HL-60/S4 treated with phorbol 12-myristate 13-acetate at 8.2 ng/mL for 4 days and 3 days (cell line): Measurements from ENCODE around the gene C21orf91.

ENCODE experiments used
- in situ Hi-C: fragments of 300-500 bp; cut with MboI; formaldehyde crosslinking; loops from 2 replicates; pipeline ENCODE4 v1.15.0; 2022; ENCODE audit warnings: low sequenced_read_pairs

Gene C21orf91

DNA sequence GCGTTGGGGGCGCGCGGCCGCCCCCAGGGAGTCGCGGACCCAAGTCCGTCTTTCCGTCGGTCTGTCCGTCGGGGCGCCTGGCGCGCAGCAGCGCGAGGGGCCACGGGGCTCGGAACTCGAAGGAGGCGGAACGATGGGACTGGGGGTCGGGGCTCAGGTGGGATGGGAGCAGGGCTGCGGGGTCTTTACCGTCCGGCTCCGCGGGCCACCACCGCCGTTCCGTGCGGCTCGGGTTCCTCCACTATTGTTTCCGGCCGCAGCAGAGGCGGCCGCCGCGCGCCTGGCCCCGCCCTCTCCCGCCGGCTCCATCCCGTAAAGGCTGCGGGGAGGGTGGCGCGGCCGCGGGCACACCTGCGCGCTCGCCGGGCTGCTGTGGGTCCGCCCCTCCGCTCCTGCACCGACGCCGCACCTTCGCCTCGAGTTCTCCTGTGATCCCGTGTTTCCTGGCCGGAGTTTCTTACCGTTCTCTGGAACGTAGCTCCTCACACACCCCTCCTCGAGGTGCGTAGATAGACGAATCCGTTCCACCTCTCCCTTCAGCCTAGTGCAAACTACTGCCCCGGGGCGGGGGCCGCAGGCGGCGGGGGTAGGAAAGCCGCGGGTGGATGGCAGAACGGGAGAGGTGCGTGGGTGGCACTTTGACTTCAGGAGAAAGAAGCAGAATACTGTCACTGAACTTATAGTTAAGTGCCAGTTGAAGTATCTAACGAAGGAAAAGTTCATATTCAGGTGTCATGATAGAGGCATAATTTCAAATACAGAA is at the start of gene C21orf91:
Gene C21orf91 (minus strand): TSS at position 243 of the 763 bp plus-strand sequence. CDS start 1,038 bp downstream, outside the sequence.
- in situ Hi-C loops: no loop called here

DNA sequence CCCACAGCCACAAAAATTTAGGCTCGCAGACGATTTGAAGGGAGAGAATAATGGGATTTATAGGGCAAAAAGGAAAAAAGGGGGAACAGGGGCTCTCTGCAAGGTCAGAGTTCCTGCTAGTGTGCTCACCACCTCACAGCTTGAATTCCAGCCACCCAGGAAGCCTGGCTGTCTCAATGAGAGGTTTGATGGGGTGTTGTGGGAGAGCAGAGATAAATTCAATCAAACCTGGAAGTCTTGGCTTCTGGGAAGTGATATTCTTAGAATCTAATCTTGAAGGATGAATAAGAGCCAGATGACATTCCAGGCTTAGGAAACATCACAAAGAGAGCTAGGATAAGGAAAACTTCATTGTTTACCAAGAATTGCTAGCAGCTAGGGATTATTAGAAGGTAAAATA is 47.4 kb upstream of the C21orf91 start:
- in situ Hi-C loops: no loop called here

DNA sequence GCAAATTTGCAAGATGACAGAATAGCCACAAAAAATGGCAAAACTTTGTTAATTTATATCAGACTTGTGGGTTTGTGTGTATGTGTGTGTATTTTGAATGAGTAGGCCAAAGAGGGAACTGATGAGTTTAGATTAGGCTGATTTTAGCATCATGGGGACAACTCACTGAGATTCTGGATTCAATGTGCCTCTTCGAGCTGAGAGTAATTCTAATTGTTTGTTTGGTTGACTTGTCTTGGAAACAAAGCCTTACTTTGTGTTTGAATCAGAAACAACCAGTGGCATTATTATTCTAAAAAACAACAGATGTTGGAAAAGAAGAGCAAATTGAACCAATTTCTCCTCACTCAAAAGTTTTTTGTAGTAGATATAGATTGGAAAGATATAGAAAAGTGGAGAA is 40.5 kb upstream of the C21orf91 start:
- in situ Hi-C loops: no loop called here

DNA sequence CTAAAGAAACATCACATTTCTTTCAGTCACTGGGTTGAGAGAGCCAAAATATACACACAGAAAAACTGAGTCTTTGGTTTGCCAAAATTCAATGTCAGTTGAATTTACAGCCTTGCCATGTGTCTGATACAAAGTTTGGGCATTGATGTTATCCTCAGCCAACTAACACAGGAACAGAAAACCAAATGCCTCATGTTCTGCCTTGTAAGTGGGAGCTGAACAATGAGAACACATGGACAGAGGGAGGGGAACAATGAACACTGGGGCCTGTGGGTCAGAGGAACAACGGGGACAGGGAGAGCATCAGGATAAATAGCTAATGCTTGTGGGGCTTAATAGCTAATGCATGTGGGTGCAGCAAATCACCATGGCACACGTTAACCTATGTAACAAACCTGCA is 39.6 kb upstream of the C21orf91 start:
- in situ Hi-C loops: no loop called here

DNA sequence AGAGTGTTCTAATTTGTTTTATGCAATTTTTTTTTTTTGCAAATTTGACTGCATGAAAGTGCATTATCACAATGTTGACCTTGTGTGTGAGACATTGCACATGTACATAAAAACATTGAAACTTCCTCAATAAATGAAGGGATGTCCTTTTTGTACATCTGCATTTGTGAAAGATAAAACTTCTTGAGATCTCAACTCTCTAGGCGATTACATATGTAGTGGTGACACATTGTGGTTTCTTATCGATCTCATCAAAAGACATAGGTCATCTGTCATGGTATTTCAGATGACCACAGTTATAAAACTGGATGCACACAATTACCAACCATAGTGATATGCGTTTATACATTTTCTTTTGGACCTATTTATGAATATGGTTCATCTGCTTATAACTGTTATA is 35.6 kb upstream of the C21orf91 start:
- in situ Hi-C loops: no loop called here

DNA sequence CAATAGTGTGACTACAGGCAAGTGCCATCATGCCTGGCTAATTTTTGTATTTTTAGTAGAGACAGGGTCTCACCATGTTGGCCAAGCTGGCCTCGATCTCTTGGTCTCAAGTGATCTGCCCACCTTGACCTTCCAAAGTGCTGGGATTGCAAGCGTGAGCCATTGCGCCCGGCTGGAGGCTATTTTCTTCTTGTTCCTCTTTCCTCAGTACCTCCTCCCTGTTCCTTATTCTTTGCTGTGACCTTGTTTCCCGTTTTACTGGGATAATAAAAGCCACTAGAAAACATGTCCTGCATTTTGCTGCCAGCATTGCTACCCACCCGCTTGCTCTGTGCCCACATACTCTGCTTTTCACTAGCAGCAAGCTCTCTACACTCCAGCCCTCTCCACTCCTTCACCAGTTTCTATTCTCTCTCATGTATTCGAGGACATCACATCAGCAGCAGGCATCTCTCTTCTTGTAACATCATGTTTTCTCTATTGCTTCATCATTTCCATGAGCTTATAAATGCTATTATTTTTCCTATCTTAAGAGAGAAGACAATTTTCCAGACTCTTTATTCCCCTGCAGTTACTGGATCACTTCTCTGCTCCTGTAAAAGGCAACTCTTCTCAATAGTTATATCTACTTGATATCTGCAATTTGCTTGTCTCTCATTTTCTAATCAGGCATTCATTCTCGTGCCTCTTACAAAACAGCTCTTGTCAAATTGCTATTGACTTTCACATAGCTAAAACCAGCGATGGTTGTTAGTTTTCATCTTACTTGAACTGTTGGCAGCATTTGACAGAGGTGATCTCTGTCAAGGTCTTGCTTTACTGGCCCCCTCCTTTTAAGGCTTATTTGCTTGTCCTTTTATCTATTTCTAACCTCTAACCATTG is 34.5 kb upstream of the C21orf91 start:
- in situ Hi-C loops: no loop called here

DNA sequence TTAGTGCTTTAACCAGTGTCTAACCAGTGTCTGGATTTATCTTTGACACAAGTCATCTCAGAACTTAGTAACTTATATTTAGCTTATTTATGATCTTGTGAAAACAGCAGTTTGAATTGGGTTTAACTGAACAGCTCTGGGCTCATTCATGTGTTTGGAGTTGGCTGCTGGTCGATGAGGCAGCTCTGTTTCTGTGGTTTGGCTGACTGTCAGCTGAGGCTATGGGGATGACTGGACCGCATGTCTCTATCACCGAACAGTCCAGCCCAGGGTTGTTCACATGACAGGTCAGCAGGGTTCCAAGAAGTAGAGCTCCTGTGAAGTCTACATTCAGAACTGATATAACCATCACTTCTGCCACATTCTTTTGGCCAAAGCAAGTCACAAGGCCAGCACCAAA is 29.1 kb upstream of the C21orf91 start:
- in situ Hi-C loops: no loop called here

DNA sequence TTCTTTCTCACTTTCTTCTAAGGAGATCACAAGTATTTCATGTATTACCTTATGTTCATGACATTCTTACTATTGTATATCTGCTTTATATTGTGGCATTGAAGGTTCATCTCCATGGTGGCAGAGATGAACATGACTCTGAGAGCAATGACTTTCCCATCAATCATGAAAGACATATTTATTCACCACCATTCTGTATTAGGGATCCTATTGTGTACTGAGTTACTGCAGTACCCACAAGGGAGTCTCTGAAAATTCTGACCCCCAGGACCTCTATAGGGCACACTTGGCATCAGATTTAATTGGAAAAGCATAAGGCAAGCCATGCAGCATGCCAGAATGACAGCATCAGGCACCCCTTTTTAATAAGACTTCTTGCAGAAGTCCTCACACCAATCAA is 21.9 kb upstream of the C21orf91 start:
- in situ Hi-C loops: no loop called here

DNA sequence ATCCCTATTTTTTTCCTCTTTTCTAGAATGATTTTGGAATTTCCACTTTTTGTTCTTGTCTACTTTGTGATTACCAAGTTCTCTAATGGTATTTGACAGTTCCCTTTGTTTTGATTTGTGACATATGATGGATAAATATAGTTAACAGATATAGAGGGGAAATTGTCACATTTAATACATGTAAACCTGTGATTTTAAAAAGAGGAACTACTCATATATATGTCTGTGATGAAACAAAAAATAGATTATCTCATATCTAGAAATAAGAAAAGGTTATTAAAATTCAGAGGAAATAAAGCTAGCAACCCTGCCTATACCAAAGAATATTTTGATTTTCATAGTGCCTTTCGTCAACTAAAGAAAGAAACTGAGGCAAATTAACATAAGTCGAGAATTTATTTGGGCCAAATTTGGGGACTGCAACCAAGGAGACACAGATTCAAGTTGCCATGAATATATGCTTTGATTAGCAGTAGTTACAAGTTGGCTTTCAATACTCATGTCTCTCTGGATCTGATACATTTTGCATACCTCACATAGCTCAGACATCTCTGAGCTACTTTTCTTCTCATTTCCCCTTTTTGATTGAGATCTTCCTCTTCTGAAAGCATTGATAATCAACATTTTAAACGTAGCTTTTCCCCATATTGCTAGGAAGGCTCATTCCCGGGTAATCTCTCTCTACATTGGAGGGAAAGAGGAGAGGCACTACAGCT is 15.6 kb upstream of the C21orf91 start:
- in situ Hi-C loops: no loop called here

DNA sequence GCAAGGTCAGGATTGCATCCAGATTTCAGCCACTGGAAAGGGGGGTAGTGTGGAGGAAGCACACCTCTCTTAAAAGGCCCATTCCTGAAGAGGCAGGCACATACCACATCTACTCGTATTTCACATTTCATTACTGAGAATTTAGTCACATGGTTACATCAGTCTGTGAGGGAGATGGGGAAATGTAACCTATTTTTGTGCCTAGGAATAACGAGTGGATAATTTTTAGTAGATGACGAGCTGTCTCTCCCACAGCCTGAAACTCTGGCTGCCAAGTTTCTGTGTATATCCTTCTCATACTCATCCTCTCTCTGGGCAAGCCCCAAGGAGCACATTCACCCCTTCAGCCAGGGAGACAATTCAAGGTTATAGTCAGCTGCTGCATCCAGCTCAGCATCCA is 10.3 kb upstream of the C21orf91 start:
- in situ Hi-C loops: no loop called here

DNA sequence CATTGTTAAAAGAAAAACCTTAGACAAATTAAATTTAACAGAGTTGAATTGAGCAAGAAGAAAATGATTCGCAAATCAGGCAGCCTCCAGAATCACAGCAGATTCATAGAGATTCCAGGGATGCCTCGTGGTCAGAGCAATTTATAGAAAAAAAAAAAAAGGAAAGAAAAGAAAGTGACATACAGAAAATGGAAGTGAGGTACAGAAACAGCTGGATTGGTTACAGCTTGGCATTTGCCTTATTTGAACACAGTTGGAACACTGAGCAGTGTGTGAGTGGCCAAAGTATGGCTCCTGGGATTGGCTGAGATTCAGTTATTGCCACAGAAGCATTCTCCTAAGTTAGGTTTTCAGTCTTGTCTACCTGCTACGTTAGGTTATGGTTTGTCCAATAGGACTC is 9.1 kb upstream of the C21orf91 start:
- in situ Hi-C loops: no loop called here

DNA sequence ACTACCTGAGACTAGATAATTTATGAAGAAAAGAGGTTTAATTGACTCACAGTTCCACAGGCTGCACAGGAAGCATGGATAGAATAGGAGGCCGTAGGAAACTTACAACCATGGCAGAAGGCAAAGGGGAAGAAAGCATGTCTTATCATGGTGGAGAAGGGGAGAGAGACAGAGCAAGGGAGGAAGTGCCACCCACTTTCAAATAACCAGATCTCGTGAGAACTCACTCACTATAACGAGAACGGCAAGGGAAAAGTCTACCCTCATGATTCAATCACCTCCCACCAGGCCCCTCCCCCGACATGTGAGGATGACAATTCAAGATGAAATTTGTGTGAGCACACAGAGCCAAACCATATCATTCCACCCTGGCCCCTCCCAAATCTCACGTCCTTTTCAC is 4.7 kb upstream of the C21orf91 start:
- in situ Hi-C loops: no loop called here

DNA sequence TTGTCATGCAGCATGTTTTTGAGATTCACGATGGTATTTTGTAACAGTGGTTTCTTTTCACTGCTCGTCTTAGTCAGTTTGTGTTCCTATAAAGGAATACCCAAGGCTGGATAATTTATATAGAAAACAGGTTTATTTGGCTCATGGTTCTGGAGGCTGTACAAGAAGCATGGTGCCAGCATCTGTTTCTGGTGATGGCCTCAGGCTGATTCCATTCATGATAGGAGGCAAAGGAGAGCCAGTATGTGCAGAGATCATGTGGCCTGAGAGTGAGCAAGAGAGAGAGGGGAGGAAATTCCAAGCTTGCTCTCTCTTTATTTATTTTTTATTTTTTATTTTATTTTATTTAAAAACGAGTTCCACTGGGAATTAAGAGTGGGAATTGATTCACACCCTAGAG is 2.0 kb upstream of the C21orf91 start:
- in situ Hi-C loops: no loop called here

DNA sequence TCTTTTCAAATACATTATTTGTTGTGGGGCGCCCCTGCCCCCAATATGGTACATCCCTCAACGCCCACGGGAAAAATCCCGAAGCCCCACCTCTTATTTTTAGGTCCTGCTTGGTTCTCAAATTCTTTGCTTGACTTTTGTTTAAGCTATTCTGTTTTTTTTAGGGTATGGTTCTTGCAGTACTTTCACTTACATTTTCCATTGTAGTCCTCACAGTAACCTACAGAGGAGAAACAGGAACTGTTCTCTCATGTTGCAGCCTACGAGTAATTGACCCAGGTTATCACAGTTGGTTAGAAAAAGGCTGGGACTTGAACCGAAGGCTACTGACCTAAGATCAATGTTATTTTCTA is 697 bp upstream of the C21orf91 start:
- in situ Hi-C loops: no loop called here

DNA sequence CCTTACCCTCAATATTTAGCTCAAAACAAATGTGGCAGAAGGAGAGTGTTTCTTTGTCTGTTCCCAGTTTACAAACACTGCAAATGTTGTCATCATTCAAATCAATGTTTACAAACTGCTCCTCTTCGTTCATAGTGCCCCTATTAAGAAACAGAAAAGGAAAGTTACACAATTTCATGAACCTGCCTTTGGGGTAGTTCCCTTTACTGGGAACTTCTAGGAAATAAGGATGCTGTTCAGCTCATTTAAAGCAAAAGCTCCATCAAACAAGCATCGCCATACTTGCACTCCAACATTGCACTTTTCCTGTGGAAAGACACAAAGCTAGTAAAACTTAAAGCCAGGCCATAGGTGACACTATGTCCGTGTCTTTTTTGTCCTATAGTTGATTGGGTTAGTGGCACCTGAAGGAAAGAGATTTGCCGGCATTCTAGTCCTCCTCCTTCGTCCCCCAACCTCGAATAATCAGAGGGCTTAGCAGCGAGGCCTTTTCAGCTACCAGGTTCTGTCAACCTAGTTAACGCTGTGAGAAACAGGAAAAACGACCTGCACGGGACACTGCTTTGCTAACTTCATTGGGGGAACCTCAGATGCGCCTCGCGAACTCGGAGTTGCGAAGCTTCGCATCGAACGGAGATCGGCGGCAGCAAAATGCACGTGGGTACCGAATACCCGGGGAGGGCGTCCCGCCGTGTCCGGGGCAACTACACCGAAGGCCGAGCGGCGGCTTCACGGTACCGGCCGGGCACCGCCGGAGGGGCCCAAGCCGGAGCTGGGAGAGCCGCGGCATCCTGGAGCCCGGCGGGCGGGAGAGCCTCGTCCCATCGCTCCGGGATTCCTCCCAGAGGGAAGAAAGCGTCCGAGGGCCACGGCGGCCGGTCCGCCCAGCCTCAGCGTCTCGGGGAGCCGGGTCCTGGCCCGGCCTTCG is 706 bp downstream of the C21orf91 start:
- in situ Hi-C loops: no loop called here

DNA sequence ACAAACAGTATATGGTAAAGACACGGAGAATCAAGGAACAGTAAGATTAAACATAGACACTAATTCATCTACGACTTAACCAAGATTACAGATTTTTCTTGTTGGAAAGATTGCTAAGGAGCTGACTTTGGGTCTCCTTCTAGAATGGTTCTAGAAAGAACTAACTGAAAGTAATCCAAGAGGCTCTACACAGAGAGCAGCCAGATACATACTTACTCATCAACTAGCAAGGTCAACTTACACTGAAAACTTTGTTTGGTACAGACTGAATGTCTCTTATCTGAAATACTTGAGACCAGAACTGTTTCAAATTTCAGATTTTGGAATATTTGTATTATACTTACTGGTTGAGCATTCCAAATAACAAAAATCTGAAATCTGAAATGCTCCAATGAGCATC is 5.8 kb downstream of the C21orf91 start:
- in situ Hi-C loops: no loop called here

DNA sequence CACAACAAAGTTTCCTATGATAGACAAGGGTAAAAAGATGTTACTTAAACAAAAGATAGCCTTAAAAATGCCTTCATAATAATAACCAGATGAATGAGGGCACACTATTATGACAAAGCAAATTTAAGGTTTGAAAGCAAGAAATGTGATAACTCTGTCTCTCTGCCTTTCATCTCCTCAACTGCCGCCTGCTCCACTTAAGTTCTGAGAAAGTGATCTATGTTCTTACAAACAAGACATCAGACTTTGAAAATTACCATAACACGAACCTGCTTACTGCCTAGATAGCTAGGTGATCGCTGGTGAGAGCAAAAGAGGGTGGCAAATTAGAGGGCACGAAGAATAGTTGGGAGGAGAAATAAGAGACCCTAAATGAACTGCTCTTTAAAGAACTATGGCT is 13.2 kb downstream of the C21orf91 start:
- in situ Hi-C loops: no loop called here

DNA sequence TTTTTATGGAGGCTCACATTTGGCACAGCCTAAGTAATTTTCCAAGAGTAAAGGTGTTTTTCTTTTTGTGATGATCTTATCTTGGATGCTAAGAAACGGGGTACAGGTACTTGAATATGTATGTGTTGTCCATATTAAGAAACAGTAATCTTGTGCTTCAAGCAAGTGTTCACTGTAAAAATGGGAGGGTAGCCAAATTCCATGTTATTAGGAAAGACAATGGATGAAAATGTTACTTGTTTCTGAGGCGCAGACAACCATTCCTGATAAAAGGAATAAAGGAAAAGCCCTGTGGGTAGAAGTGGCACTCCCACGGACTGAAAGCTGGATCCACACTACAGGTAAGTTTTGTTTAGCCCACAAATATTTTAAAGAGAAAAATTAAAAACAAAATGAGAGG is 15.6 kb downstream of the C21orf91 start:
- in situ Hi-C loops: no loop called here

DNA sequence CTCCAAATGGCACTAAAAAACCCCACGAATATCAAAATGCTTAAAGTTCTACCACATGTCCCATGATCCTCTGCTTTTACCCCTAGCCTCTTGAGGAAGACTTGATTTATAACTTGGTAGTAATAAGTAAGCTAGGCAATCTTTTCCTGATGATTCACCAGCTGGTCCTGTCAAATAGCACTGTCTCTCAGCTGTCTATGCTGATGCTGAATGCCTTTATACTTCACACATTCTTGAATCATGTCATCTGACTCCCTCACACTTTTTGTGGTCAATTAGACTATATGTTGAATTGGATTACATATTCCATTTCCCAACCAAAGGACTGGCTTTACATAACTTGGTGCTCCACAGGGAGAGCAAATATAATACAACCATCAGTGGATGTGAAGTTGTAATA is 16.6 kb downstream of the C21orf91 start:
- in situ Hi-C loops: no loop called here

DNA sequence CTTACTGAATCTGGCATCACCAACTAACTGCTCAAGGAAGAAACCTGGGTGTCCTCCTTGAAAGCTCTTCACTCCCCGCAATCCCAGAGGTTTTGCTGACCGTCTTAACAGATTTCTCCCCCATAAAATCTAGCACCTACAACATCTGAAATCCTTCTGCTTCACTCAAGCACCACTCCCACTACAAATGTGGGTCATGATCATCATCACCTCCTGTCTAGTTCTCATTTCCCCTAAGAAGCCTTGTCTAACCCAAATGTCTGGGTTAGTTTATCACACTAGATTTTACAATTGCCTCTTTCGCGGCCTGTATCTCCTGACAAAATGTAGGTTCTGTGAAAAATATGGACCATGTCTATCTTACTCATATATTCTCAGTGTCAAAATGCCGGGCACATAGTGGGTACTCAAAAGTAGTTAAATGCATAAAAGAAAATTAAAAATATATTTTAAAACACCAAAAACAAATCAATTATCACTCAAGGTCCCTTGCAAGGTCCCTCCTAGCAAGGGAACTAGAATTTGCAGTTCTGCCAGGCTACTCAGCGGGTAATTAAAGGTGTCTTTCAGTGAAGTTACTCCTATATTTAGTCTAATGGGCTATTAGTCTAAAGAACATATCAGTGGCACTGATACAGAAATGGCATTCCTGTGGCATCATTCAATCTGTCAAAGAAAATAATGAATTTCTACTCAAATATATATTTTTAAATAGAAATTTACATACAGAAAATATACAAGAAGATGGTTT is 19.6 kb downstream of the C21orf91 start:
- in situ Hi-C loops: no loop called here
